Osteoblast (primary cell): ENCODE results near the gene AMN. TPM values are rescaled to one million over a fixed set of nuclear protein-coding genes. Genes with fewer than 3 reads are reported as not detected.

Experiments
- DNase-seq: peaks from one replicate; pipeline ENCODE4 v3.0.0; 2011; ENCODE audit warnings: low spot score, mixed read lengths; ENCODE audit not compliant: insufficient read length; ENCODE audit errors: missing footprints
- H2AFZ ChIP-seq: 2 replicates; pipeline ENCODE4 v1.6.0; 2011; ENCODE audit warnings: mild to moderate bottlenecking, low read length
- H3K27ac ChIP-seq: 2 replicates; pipeline ENCODE4 v1.5.1; 2011; ENCODE audit warnings: mild to moderate bottlenecking, low read depth, low read length, moderate library complexity
- H3K27me3 ChIP-seq: 2 replicates; pipeline ENCODE4 v1.6.0; 2012; ENCODE audit warnings: mild to moderate bottlenecking, control low read depth, inconsistent platforms, low read length, moderate library complexity; ENCODE audit not compliant: insufficient read depth
- H3K36me3 ChIP-seq: 2 replicates; pipeline ENCODE4 v1.5.1; 2011; ENCODE audit warnings: mild to moderate bottlenecking, low read length, control low read depth, moderate library complexity; ENCODE audit not compliant: insufficient read depth
- H3K4me1 ChIP-seq: 2 replicates; pipeline ENCODE4 v1.5.1; 2011; ENCODE audit warnings: mild to moderate bottlenecking, low read length, control low read depth, moderate library complexity; ENCODE audit not compliant: insufficient read depth
- H3K4me2 ChIP-seq: 2 replicates; pipeline ENCODE4 v1.6.0; 2011; ENCODE audit warnings: mild to moderate bottlenecking, low read length; ENCODE audit not compliant: insufficient read depth
- H3K4me3 ChIP-seq: fragments of 200-600 bp; sonication (generic); 3 replicates; pipeline ENCODE4 v1.5.1; 2012; ENCODE audit warnings: mild to moderate bottlenecking, low read length, inconsistent platforms; ENCODE audit not compliant: insufficient read depth
- H3K79me2 ChIP-seq: 2 replicates; pipeline ENCODE4 v1.6.0; 2012; ENCODE audit warnings: mild to moderate bottlenecking, low read length, control low read depth, inconsistent platforms; ENCODE audit not compliant: insufficient read depth
- H3K9me3 ChIP-seq: 2 replicates; pipeline ENCODE4 v1.5.1; 2011; ENCODE audit warnings: low read depth, low read length, control low read depth
- H4K20me1 ChIP-seq: 2 replicates; pipeline ENCODE4 v1.6.0; 2012; ENCODE audit warnings: mild to moderate bottlenecking, low read length, control low read depth; ENCODE audit not compliant: insufficient read depth
- CTCF ChIP-seq: IDR thresholded peaks from 2 replicates; pipeline ENCODE4 v1.5.1; 2011; ENCODE audit warnings: mild to moderate bottlenecking, low read depth, low read length, moderate library complexity; ENCODE audit errors: extremely low read depth
- total RNA-seq: library from RNA; depleted of rRNA; stranded (reverse); fragments of >200 nt; gene quantifications from 2 replicates; pipeline ENCODE4 v1.2.3, GENCODE V29; 2012

The AMN gene
- total RNA-seq, 1 donor, result under 0.01 TPM

GRCh38 chr14:102947321-102948103, 25.0 kb downstream of the AMN start:
- no peaks in the 10 kb centered on the region for H3K4me1 ChIP-seq
- DNase-seq, result peak; percentile 64
- H3K4me2 ChIP-seq, result no peak overlapping the region
- H3K4me3 ChIP-seq, result no peak overlapping the region
- H4K20me1 ChIP-seq, result peaks cover 17% of the 10 kb centered on the region
- H3K9me3 ChIP-seq, result no peaks in the 10 kb centered on the region
- peaks cover 82% of the 10 kb centered on the region for H3K36me3 ChIP-seq
- TF ChIP-seq CTCF, result no peak
- H3K27ac ChIP-seq, result no peak overlapping the region
- H2AFZ ChIP-seq, result no peak overlapping the region
- peaks cover 2% of the 10 kb centered on the region for H3K79me2 ChIP-seq
- no peaks in the 10 kb centered on the region for H3K27me3 ChIP-seq

GRCh38 chr14:102948698-102949061, 26.2 kb downstream of the AMN start:
- Histone ChIP-seq H3K4me2 (no peak overlapping the region), H2AFZ (no peak overlapping the region), H3K4me3 (no peak overlapping the region), H3K9me3 (no peaks in the 10 kb centered on the region), H3K4me1 (no peaks in the 10 kb centered on the region), H4K20me1 (peaks cover 17% of the 10 kb centered on the region), H3K27me3 (no peaks in the 10 kb centered on the region), H3K36me3 (peaks cover 85% of the 10 kb centered on the region), H3K27ac (no peak overlapping the region), H3K79me2 (no peaks in the 10 kb centered on the region)
- TF ChIP-seq CTCF, result no peak
- DNase-seq, result no peak

GRCh38 chr14:102949062-102949800, 26.8 kb downstream of the AMN start:
- no peaks in the 10 kb centered on the region for H3K79me2 ChIP-seq
- H3K27ac ChIP-seq, result no peak overlapping the region
- H3K4me1 ChIP-seq, result no peaks in the 10 kb centered on the region
- H3K4me3 ChIP-seq, result no peak overlapping the region
- no peaks in the 10 kb centered on the region for H3K27me3 ChIP-seq
- peaks cover 17% of the 10 kb centered on the region for H4K20me1 ChIP-seq
- no peak for TF ChIP-seq CTCF
- H3K9me3 ChIP-seq, result no peaks in the 10 kb centered on the region
- H3K4me2 ChIP-seq, result no peak overlapping the region
- peak; percentile 86 for DNase-seq
- no peak overlapping the region for H2AFZ ChIP-seq
- H3K36me3 ChIP-seq, result peaks cover 85% of the 10 kb centered on the region

- Histone ChIP-seq H3K4me3 (no peak overlapping the region), H3K79me2 (no peaks in the 10 kb centered on the region), H3K4me1 (no peaks in the 10 kb centered on the region), H3K9me3 (no peaks in the 10 kb centered on the region), H4K20me1 (peaks cover 17% of the 10 kb centered on the region), H3K27me3 (no peaks in the 10 kb centered on the region), H2AFZ (no peak overlapping the region), H3K4me2 (no peak overlapping the region), H3K27ac (no peak overlapping the region), H3K36me3 (peaks cover 87% of the 10 kb centered on the region)
- DNase-seq, result peak; percentile 91
- TF ChIP-seq CTCF, result no peak
These were observed 27.5 kb downstream of the AMN start for GRCh38 chr14:102949801-102950451.
